BJ (cell line): ENCODE results near the gene FGGY. TPM values are rescaled to one million over a fixed set of nuclear protein-coding genes. Genes with fewer than 3 reads are reported as not detected.

Experiments
- CTCF ChIA-PET: fragments of 350-600 bp; formaldehyde crosslinking; extraction: SDS; loops from one replicate; lab custom pipeline; 2021; ENCODE audit warnings: antibody characterized with exemption, inconsistent platforms; lab: Yijun Ruan, JAX
- POLR2A ChIA-PET: fragments of 300-600 bp; sonication (Branson Sonifier 250); formaldehyde crosslinking; extraction: SDS; loops from one replicate; lab custom pipeline; 2021; ENCODE audit warnings: antibody characterized with exemption; lab: Charles Lee
- DNase-seq: peaks from one replicate; pipeline ENCODE4 v3.0.0-alpha.2; 2011; ENCODE audit warnings: low read depth
- H3K27me3 ChIP-seq: 2 replicates; pipeline ENCODE4 v1.6.0; 2011; ENCODE audit warnings: low read length; ENCODE audit not compliant: control insufficient read depth, insufficient read depth
- H3K36me3 ChIP-seq: 2 replicates; pipeline ENCODE4 v1.5.1; 2011; ENCODE audit warnings: low read length; ENCODE audit not compliant: control insufficient read depth, insufficient read depth
- H3K4me3 ChIP-seq: 2 replicates; pipeline ENCODE4 v1.5.1; 2011; ENCODE audit warnings: low read depth, mild to moderate bottlenecking, control low read depth, low read length
- polyA plus RNA-seq: library from polyadenylated mRNA; depleted of rRNA; stranded (reverse); fragments of >200 nt; gene quantifications from 2 replicates; pipeline ENCODE4 v1.2.3, GENCODE V29; 2011
- TF ChIP-seq, protein P1 (sequence below): IDR thresholded peaks from 2 replicates; pipeline ENCODE4 v1.5.1; 2011; ENCODE audit warnings: low read depth, mild to moderate bottlenecking, control low read depth, inconsistent platforms, low read length, moderate library complexity; ENCODE audit not compliant: insufficient read depth

FGGY gene
- polyA plus RNA-seq, 1 experiment = 9.9 TPM

GRCh38 chr1:59331686-59332620, 35.1 kb downstream of the FGGY start:
- Histone ChIP-seq H3K36me3 (no peaks in the 10 kb centered on the region), H3K4me3 (no peak overlapping the region), H3K27me3 (no peaks in the 10 kb centered on the region)
- POLR2A ChIA-PET = no interaction called here
- CTCF ChIA-PET = no interaction called here
- TF ChIP-seq, protein P1, sequence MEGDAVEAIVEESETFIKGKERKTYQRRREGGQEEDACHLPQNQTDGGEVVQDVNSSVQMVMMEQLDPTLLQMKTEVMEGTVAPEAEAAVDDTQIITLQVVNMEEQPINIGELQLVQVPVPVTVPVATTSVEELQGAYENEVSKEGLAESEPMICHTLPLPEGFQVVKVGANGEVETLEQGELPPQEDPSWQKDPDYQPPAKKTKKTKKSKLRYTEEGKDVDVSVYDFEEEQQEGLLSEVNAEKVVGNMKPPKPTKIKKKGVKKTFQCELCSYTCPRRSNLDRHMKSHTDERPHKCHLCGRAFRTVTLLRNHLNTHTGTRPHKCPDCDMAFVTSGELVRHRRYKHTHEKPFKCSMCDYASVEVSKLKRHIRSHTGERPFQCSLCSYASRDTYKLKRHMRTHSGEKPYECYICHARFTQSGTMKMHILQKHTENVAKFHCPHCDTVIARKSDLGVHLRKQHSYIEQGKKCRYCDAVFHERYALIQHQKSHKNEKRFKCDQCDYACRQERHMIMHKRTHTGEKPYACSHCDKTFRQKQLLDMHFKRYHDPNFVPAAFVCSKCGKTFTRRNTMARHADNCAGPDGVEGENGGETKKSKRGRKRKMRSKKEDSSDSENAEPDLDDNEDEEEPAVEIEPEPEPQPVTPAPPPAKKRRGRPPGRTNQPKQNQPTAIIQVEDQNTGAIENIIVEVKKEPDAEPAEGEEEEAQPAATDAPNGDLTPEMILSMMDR = no peak
- DNase-seq = no peak

- ChIA-PET CTCF (no interaction called here), POLR2A (no interaction called here)
- Histone ChIP-seq H3K36me3 (no peaks in the 10 kb centered on the region), H3K27me3 (no peaks in the 10 kb centered on the region), H3K4me3 (no peak overlapping the region)
- TF ChIP-seq, protein P1 = no peak
- peak; percentile 23 for DNase-seq
These were observed 36.1 kb downstream of the FGGY start for GRCh38 chr1:59332983-59333382.

GRCh38 chr1:59333626-59334277, 36.9 kb downstream of the FGGY start:
- H3K36me3 ChIP-seq = no peaks in the 10 kb centered on the region
- TF ChIP-seq, protein P1 = no peak
- ChIA-PET POLR2A (no interaction called here), CTCF (no interaction called here)
- no peak overlapping the region for H3K4me3 ChIP-seq
- no peak for DNase-seq
- H3K27me3 ChIP-seq = no peaks in the 10 kb centered on the region

DNA sequence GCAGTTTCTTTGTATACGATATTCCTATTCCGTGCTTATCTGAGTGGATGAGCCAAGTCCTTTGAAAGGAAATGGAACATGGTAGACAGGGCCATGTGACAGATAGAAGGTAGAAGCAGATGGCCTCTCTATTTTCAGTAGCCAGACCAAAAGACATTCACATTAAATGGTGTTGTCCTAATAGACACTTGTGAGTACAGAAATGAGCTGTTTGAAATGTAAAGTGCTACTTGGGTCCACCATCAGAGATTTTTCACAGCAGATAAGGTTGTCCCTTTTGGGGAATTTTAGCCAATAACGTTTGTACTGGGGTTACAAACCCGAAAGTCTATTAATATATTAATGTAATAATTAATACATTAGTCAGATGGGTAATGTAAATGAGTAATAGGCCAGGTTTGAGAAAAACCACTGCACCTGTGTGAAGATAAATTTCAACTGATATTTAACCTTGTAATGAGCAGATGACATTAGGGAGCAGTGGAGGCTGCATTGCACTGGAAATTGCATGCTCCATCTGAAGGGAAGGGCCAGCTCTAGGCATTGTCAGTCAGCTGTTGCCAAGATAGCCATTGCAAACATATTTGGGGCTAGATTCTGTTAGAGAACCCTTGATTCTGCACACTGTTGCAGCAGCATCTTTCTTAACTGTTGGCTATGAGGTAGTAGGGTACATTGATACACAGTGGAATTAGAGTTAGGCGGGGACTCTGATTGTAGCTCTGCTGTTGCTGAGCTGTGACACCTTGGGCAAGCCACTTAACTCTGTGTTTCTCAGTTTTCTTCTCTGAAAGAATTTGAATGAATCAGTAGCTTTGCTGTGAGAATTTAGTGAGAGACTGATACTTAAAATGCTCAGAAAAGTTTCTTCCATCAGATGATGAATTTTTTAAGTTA, 43.8 kb downstream of the FGGY start:
- CTCF ChIA-PET = interaction anchor here (0.6 kb wide), 1 partner anchor 324 kb away, joined by 5 read pairs; no protein-coding TSS in a partner anchor
- TF ChIP-seq, protein P1 = no peak

More for the DNA sequence above, 43.8 kb downstream of the FGGY start:
- no peak overlapping the region for H3K4me3 ChIP-seq
- H3K36me3 ChIP-seq = no peaks in the 10 kb centered on the region
- H3K27me3 ChIP-seq = no peaks in the 10 kb centered on the region
- DNase-seq = no peak
- POLR2A ChIA-PET = no interaction called here
